ENCODE results near the gene SLTM. TPM values are rescaled to one million over a fixed set of nuclear protein-coding genes. Genes with fewer than 3 reads are reported as not detected.

SLTM gene
- total RNA-seq, 2 experiments from 2014 or later: 183 to 189 TPM

DNA sequence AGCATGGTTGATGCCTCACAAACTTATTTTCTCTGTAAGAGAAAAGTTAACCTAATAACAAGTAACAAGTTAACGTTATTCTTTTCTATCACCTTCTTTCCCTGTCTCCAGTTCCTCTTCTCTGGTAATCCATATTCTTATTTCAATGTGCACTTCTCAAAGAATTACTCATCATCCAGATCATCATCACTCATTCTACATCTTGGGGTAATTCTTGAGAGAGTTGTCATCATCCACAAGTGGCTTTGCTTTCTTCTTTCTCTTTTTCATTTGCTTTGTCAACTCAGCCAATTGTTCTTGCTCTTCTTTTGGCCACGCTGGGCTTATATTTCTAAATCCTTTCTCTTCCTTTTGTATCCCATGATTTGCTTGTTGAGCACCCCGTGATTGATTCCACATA, 33.2 kb upstream of the SLTM start:
- TF ChIP-seq, protein P1, sequence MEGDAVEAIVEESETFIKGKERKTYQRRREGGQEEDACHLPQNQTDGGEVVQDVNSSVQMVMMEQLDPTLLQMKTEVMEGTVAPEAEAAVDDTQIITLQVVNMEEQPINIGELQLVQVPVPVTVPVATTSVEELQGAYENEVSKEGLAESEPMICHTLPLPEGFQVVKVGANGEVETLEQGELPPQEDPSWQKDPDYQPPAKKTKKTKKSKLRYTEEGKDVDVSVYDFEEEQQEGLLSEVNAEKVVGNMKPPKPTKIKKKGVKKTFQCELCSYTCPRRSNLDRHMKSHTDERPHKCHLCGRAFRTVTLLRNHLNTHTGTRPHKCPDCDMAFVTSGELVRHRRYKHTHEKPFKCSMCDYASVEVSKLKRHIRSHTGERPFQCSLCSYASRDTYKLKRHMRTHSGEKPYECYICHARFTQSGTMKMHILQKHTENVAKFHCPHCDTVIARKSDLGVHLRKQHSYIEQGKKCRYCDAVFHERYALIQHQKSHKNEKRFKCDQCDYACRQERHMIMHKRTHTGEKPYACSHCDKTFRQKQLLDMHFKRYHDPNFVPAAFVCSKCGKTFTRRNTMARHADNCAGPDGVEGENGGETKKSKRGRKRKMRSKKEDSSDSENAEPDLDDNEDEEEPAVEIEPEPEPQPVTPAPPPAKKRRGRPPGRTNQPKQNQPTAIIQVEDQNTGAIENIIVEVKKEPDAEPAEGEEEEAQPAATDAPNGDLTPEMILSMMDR (IDR thresholded peaks at IDR 0.05): no peak
- H3K4me1 Mint-ChIP-seq (ENCODE audit: low read depth): no peaks in the 10 kb centered on the region
- H3K9me3 Mint-ChIP-seq: no peaks in the 10 kb centered on the region
- H3K36me3 ChIP-seq (ENCODE audit: insufficient read depth, low read length): no peaks in the 10 kb centered on the region
- H3K27ac Mint-ChIP-seq: no peak overlapping the region
- POLR2A ChIA-PET: no interaction called here
- no peaks in the 10 kb centered on the region for H3K27me3 ChIP-seq (ENCODE audit: control insufficient read depth in 1 of 2, insufficient read depth in 2 of 2, low read length in 2 of 2)
- no peaks in the 10 kb centered on the region for H3K36me3 Mint-ChIP-seq (ENCODE audit: low read depth)
- no peaks in the 10 kb centered on the region for H3K27me3 Mint-ChIP-seq
- no peak overlapping the region for H3K4me3 Mint-ChIP-seq
- no peak for ATAC-seq (ENCODE audit: poor library complexity)
- intact Hi-C loops (cut with DNase I, micrococcal nuclease): no loop called here
- no peak for DNase-seq
- H3K9me3 ChIP-seq (ENCODE audit: control insufficient read depth in 1 of 2, insufficient read depth in 1 of 2, low read length in 2 of 2): no peaks in the 10 kb centered on the region
- no peaks in the 10 kb centered on the region for H3K4me1 ChIP-seq (ENCODE audit: insufficient read depth, low read length)
- CTCF ChIA-PET: no interaction called here
- H3K27ac ChIP-seq (ENCODE audit: low read depth in 1 of 2, low read length in 2 of 2): no peak overlapping the region
- H3K4me3 ChIP-seq (ENCODE audit: low read length): no peak overlapping the region

DNA sequence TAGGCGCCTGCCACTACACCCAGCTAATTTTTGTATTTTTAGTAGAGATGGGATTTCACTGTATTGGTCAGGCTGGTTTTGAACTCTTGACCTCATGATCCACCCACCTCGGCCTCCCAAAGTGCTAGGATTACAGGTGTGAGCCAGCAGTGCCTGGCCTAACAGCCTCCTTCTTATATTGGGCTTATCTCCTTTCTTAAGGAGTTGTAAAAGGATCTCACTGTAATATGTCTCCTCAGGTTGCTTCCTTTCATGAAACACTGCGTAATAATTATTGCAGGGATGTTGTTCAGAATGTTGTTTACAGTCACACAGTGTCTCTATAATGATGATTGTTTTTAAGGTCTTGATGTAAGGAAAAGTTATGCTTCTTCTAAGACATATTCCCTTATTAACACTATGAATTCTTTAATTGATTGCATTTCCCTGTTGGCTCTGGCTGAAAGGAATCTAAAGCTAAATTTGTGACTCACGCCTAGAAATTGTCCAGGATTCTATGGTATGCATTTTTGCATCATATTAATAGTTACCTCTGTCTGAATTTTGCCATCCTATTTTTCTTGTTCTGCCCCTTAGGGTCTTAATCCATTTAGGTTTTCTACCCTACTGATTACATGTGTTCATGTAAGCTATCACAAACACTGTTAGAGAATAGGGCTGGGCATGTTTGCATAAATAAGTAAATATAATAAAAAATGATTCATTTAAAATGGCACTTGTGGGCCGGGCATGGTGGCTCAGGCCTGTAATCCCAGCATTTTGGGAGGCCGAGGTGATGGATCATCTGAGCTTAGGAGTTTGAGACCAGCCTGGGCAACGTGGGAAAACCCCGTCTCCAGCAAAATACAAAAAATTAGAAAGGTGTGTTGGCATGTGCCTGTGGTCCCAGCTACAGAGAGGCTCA, 29.4 kb upstream of the SLTM start:
- POLR2A ChIA-PET: interaction anchor here (0.6 kb wide), 1 partner anchor 678 kb away, joined by 3 read pairs; no protein-coding TSS in a partner anchor
- no peaks in the 10 kb centered on the region for H3K4me1 Mint-ChIP-seq (ENCODE audit: low read depth)
- no peaks in the 10 kb centered on the region for H3K27me3 ChIP-seq (ENCODE audit: control insufficient read depth in 1 of 2, insufficient read depth in 2 of 2, low read length in 2 of 2)
- H3K36me3 Mint-ChIP-seq (ENCODE audit: low read depth): no peaks in the 10 kb centered on the region
- intact Hi-C loops (cut with DNase I, micrococcal nuclease): no loop called here
- TF ChIP-seq, protein P1 (IDR thresholded peaks at IDR 0.05): no peak
- H3K36me3 ChIP-seq (ENCODE audit: insufficient read depth, low read length): no peaks in the 10 kb centered on the region
- CTCF ChIA-PET: interaction anchor here (0.5 to 1.1 kb wide), 2 partner anchors 47 to 114 kb away, joined by 3 read pairs; no protein-coding TSS in a partner anchor
- ATAC-seq (ENCODE audit: poor library complexity): no peak
- H3K9me3 Mint-ChIP-seq: no peaks in the 10 kb centered on the region
- H3K4me1 ChIP-seq (ENCODE audit: insufficient read depth, low read length): no peaks in the 10 kb centered on the region
- DNase-seq: no peak
- H3K4me3 Mint-ChIP-seq: no peak overlapping the region
- no peaks in the 10 kb centered on the region for H3K9me3 ChIP-seq (ENCODE audit: control insufficient read depth in 1 of 2, insufficient read depth in 1 of 2, low read length in 2 of 2)
- no peak overlapping the region for H3K27ac Mint-ChIP-seq
- no peak overlapping the region for H3K27ac ChIP-seq (ENCODE audit: low read depth in 1 of 2, low read length in 2 of 2)
- no peak overlapping the region for H3K4me3 ChIP-seq (ENCODE audit: low read length)
- H3K27me3 Mint-ChIP-seq: no peaks in the 10 kb centered on the region

DNA sequence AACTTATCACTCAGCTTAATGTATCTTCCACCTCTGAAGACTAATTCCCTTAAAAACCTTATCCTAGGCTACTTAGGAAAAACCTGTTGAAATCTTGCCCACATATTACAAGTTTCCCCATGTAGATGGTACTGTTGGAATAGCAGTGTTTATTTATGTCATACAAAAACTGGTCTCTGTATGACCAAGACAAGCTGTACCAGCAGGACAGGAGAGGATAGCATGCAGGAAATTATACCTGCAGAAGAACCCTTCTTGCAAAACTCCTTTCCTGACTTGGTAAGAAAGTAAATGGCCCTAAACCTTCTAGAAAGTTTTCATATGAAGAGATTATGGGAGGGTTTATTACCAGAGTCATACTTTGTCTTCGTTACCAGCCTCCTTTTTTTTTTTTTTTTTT, 28.7 kb upstream of the SLTM start:
- intact Hi-C loops (cut with DNase I, micrococcal nuclease): no loop called here
- Mint-ChIP-seq H3K4me1 (ENCODE audit: low read depth) (peaks cover 5% of the 10 kb centered on the region), H3K4me3 (no peak overlapping the region), H3K36me3 (ENCODE audit: low read depth) (no peaks in the 10 kb centered on the region), H3K9me3 (no peaks in the 10 kb centered on the region), H3K27ac (no peak overlapping the region), H3K27me3 (no peaks in the 10 kb centered on the region)
- no peaks in the 10 kb centered on the region for H3K36me3 ChIP-seq (ENCODE audit: insufficient read depth, low read length)
- DNase-seq: no peak
- no peaks in the 10 kb centered on the region for H3K27me3 ChIP-seq (ENCODE audit: control insufficient read depth in 1 of 2, insufficient read depth in 2 of 2, low read length in 2 of 2)
- ChIA-PET CTCF (interaction anchor here (0.7 to 1.1 kb wide), 2 partner anchors 114 to 1303 kb away, joined by 3 read pairs; no protein-coding TSS in a partner anchor), POLR2A (interaction anchor here (0.6 kb wide), 1 partner anchor 679 kb away, joined by 3 read pairs; no protein-coding TSS in a partner anchor)
- no peak overlapping the region for H3K4me3 ChIP-seq (ENCODE audit: low read length)
- peaks cover 5% of the 10 kb centered on the region for H3K4me1 ChIP-seq (ENCODE audit: insufficient read depth, low read length)
- H3K27ac ChIP-seq (ENCODE audit: low read depth in 1 of 2, low read length in 2 of 2): no peak overlapping the region
- no peak for ATAC-seq (ENCODE audit: poor library complexity)
- TF ChIP-seq, protein P1 (IDR thresholded peaks at IDR 0.05): no peak
- no peaks in the 10 kb centered on the region for H3K9me3 ChIP-seq (ENCODE audit: control insufficient read depth in 1 of 2, insufficient read depth in 1 of 2, low read length in 2 of 2)

Data from CD4-positive, alpha-beta T cell (primary cell).